ENCODE data around the gene PFKFB3. TPM values are rescaled to one million over a fixed set of nuclear protein-coding genes. Genes with fewer than 3 reads are reported as not detected.

Gene PFKFB3
- total and polyA plus RNA-seq, 2 of the 13 experiments (the other 11 are each of a cell fraction or from before 2014, with no cell fraction given), result 1.2 to 13.3 TPM

- no peak for TF ChIP-seq ZNF788 (CRISPR knock-in tag; IDR thresholded peaks at IDR 0.05; ENCODE audit: borderline replicate concordance)
- no peak for TF ChIP-seq KDM5B (CRISPR knock-in tag; IDR thresholded peaks at IDR 0.05; ENCODE audit: borderline replicate concordance)
- no peak for TF ChIP-seq ADNP (CRISPR knock-in tag; IDR thresholded peaks at IDR 0.05)
- no peak for TF ChIP-seq KLF9 (CRISPR knock-in tag; IDR thresholded peaks at IDR 0.05; ENCODE audit: low read depth)
- TF ChIP-seq ZNF530 (CRISPR knock-in tag; IDR thresholded peaks at IDR 0.05; ENCODE audit: low read depth), result no peak
- TF ChIP-seq NFE2 (CRISPR knock-in tag; IDR thresholded peaks at IDR 0.05), result no peak
- TF ChIP-seq TEAD2 (CRISPR knock-in tag; IDR thresholded peaks at IDR 0.05), result no peak
Observed at GRCh38 chr10:6214612-6215011, 11.9 kb downstream of the PFKFB3 start (continued).

DNA sequence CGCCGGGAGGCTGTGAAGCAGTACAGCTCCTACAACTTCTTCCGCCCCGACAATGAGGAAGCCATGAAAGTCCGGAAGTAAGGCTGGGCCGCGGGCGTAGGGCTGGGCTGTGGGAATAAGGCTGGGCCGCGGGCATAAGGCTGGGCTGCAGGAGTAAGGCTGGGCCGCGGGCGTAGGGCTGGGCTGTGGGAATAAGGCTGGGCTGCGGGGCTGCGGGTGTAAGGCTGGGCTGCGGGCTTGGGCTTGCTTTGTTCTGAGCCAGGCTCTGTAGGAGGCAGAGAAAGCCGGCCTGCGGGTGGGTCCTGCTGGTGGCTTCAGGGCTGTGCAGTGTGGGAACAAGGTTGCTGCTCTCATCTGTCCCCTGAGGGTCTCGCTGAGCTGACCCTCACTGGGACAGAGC, 12.5 kb downstream of the PFKFB3 start:
- BruUV-seq (replicated peaks), result no TSS peak
- Histone ChIP-seq H3K4me2 (ENCODE audit: low read depth, low read length) (no peak overlapping the region), H3K79me2 (ENCODE audit: insufficient read depth, low read length) (peaks cover 4% of the 10 kb centered on the region), H3K27ac (ENCODE audit: extremely low read length, insufficient read depth, low read length) (no peak overlapping the region), H2AFZ (ENCODE audit: low read length) (no peak overlapping the region), H4K20me1 (ENCODE audit: insufficient read depth, low read length) (peaks cover 5% of the 10 kb centered on the region; the same call in 1 of the 2 replicates), H3K36me3 (replicated peaks in 1 of 2; ENCODE audit: control insufficient read depth in 1 of 2, insufficient read depth in 2 of 2, low read length in 2 of 2) (peaks cover 27 to 53% of the 10 kb centered on the region in 2 experiments), H3K4me3 (replicated peaks in 1 of 3; ENCODE audit: insufficient read depth in 1 of 3, low read depth in 2 of 3, low read length in 3 of 3) (no peak overlapping the region), H3K27me3 (ENCODE audit: control insufficient read depth in 1 of 2, insufficient read depth in 2 of 2, low read length in 2 of 2) (no peaks in the 10 kb centered on the region), H3K4me1 (ENCODE audit: insufficient read depth, low read length) (no peaks in the 10 kb centered on the region), H3K9ac (ENCODE audit: insufficient read depth, low read depth, low read length) (no peak overlapping the region), H3K9me3 (ENCODE audit: low read length) (no peaks in the 10 kb centered on the region)
- FAIRE-seq (no peak), DNase-seq (ENCODE audit: low spot score) (no peak), ATAC-seq (no peak)
- 95% methylated on average over 16 of the region's 19 CpGs for WGBS (ENCODE audit: low lambda C conversion rate)
- POLR2A ChIA-PET, result no interaction called here
- in situ Hi-C loops (cut with HindIII; ENCODE audit: extremely low pct_ligation_motif_present, low pct_unique_long_range_greater_than_20kb), result no loop called here
- intact Hi-C loops (cut with micrococcal nuclease; ENCODE audit: unreplicated experiment), result no loop called here
- CTCF ChIA-PET (ENCODE audit: low intra/inter-chr PET ratio, low total read pairs), result no interaction called here
- TF ChIP-seq HNRNPH1 (optimal IDR thresholded peaks at IDR 0.05; ENCODE audit: low read depth, low read length) (no peak), ETS1 (CRISPR knock-in tag; IDR thresholded peaks at IDR 0.05) (no peak), KDM4B (CRISPR knock-in tag; IDR thresholded peaks at IDR 0.05) (no peak), ZNF766 (CRISPR knock-in tag; IDR thresholded peaks at IDR 0.05; ENCODE audit: borderline replicate concordance) (no peak), MIER3 (CRISPR knock-in tag; IDR thresholded peaks at IDR 0.05; ENCODE audit: borderline replicate concordance) (no peak), XRCC5 (optimal IDR thresholded peaks at IDR 0.05; ENCODE audit: low read length) (no peak), ZNF121 (CRISPR knock-in tag; IDR thresholded peaks at IDR 0.05) (no peak), ZNF136 (CRISPR knock-in tag; IDR thresholded peaks at IDR 0.05; ENCODE audit: low read depth) (no peak), RFX5 (IDR thresholded peaks at IDR 0.05; ENCODE audit: low read depth, low read length) (no peak), NR0B2 (CRISPR knock-in tag; IDR thresholded peaks at IDR 0.05) (no peak), AGO2 (optimal IDR thresholded peaks at IDR 0.05; ENCODE audit: low read depth, low read length) (no peak)
- TF ChIP-seq, protein P1, sequence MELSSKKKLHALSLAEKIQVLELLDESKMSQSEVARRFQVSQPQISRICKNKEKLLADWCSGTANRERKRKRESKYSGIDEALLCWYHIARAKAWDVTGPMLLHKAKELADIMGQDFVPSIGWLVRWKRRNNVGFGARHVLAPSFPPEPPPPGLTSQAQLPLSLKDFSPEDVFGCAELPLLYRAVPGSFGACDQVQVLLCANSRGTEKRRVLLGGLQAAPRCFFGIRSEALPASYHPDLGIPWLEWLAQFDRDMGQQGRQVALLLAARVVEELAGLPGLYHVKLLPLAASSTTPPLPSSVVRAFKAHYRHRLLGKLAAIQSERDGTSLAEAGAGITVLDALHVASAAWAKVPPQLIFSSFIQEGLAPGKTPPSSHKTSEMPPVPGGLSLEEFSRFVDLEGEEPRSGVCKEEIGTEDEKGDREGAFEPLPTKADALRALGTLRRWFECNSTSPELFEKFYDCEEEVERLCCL (CRISPR knock-in tag; IDR thresholded peaks at IDR 0.05; ENCODE audit: borderline replicate concordance), result no peak
- TF ChIP-seq, protein P2, sequence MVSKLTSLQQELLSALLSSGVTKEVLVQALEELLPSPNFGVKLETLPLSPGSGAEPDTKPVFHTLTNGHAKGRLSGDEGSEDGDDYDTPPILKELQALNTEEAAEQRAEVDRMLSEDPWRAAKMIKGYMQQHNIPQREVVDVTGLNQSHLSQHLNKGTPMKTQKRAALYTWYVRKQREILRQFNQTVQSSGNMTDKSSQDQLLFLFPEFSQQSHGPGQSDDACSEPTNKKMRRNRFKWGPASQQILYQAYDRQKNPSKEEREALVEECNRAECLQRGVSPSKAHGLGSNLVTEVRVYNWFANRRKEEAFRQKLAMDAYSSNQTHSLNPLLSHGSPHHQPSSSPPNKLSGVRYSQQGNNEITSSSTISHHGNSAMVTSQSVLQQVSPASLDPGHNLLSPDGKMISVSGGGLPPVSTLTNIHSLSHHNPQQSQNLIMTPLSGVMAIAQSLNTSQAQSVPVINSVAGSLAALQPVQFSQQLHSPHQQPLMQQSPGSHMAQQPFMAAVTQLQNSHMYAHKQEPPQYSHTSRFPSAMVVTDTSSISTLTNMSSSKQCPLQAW (CRISPR knock-in tag; IDR thresholded peaks at IDR 0.05), result no peak
- TF ChIP-seq, protein P3, sequence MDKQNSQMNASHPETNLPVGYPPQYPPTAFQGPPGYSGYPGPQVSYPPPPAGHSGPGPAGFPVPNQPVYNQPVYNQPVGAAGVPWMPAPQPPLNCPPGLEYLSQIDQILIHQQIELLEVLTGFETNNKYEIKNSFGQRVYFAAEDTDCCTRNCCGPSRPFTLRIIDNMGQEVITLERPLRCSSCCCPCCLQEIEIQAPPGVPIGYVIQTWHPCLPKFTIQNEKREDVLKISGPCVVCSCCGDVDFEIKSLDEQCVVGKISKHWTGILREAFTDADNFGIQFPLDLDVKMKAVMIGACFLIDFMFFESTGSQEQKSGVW (CRISPR knock-in tag; IDR thresholded peaks at IDR 0.05; ENCODE audit: borderline replicate concordance), result no peak
